A673 (cell line): ENCODE data around the gene CHN1. TPM values are rescaled to one million over a fixed set of nuclear protein-coding genes. Genes with fewer than 3 reads are reported as not detected.

ENCODE experiments used
- BruUV-seq: library from RNA; stranded (reverse); fragments of 400-500 nt; replicated peaks from 2 replicates; lab custom pipeline; 2021; lab: Mats Ljungman, UMichigan
- CTCF ChIA-PET: fragments of 300-600 bp; sonication (Branson Sonifier 250); formaldehyde crosslinking; loops from one replicate; lab custom pipeline; 2022; ENCODE audit warnings: antibody characterized with exemption; lab: Charles Lee
- POLR2A ChIA-PET: fragments of 300-600 bp; sonication (Branson Sonifier 250); formaldehyde crosslinking; loops from one replicate; lab custom pipeline; 2022; ENCODE audit warnings: antibody characterized with exemption; ENCODE audit not compliant: low non-redundant PET; lab: Charles Lee
- DNase-seq: peaks from one replicate; pipeline ENCODE4 v3.0.0-alpha.2; 2015; ENCODE audit warnings: low spot score
- H3K27ac ChIP-seq: fragments of 200-600 bp; sonication (generic); 2 replicates; pipeline ENCODE4 v1.5.1; 2016; ENCODE audit warnings: mixed run types, low read depth, mild to moderate bottlenecking, mixed read lengths, antibody characterized with exemption, low read length; ENCODE audit not compliant: poor library complexity, severe bottlenecking
- H3K27me3 ChIP-seq: fragments of 200-600 bp; sonication (generic); replicated peaks from 2 replicates; pipeline ENCODE4 v1.6.1; 2017; ENCODE audit warnings: mixed run types, low read depth, mild to moderate bottlenecking, mixed read lengths, antibody characterized with exemption, low read length; ENCODE audit not compliant: insufficient read depth, poor library complexity
- H3K36me3 ChIP-seq: fragments of 200-600 bp; sonication (generic); 2 replicates; pipeline ENCODE4 v1.6.1; 2016; ENCODE audit warnings: mixed run types, mild to moderate bottlenecking, mixed read lengths, antibody characterized with exemption, low read length; ENCODE audit not compliant: insufficient read depth, poor library complexity, severe bottlenecking
- H3K4me1 ChIP-seq: fragments of 200-600 bp; sonication (generic); 2 replicates; pipeline ENCODE4 v1.6.1; 2017; ENCODE audit warnings: mixed run types, mild to moderate bottlenecking, mixed read lengths, antibody characterized with exemption, low read length; ENCODE audit not compliant: insufficient read depth, poor library complexity, severe bottlenecking
- H3K4me3 ChIP-seq: fragments of 200-600 bp; sonication (generic); 2 replicates; pipeline ENCODE4 v1.5.1; 2016; ENCODE audit warnings: low read depth, mixed run types, mild to moderate bottlenecking, mixed read lengths, low read length; ENCODE audit not compliant: poor library complexity, severe bottlenecking
- H3K9me3 ChIP-seq: fragments of 200-600 bp; sonication (generic); 2 replicates; pipeline ENCODE4 v1.6.1; 2016; ENCODE audit warnings: mixed run types, low read depth, mild to moderate bottlenecking, mixed read lengths, antibody characterized with exemption, low read length; ENCODE audit not compliant: poor library complexity, severe bottlenecking
- CTCF ChIP-seq: fragments of 300-800, 200-600 bp; sonication (generic); conservative IDR thresholded peaks from 2 replicates; pipeline ENCODE4 v1.5.1; 2017; ENCODE audit warnings: low read depth, mild to moderate bottlenecking, antibody characterized with exemption, low read length, moderate library complexity, mixed read lengths
- EZH2 ChIP-seq: fragments of 200-600 bp; sonication (generic); IDR thresholded peaks from 2 replicates; pipeline ENCODE4 v1.6.1; 2017; ENCODE audit warnings: borderline replicate concordance, low read depth, mild to moderate bottlenecking, mixed read lengths, antibody characterized with exemption, low read length; ENCODE audit not compliant: poor library complexity, severe bottlenecking
- intact Hi-C: fragments of 100-400 bp; cut with micrococcal nuclease; formaldehyde crosslinking; loops from one replicate; pipeline ENCODE4 v1.10.0; 2022; ENCODE audit not compliant: unreplicated experiment
- total RNA-seq: library from RNA; stranded (reverse); gene quantifications from 2 replicates; pipeline ENCODE4 v1.2.3, GENCODE V29; 2021

CHN1 gene
- total RNA-seq, 1 experiment from 2014 or later: 11.3 TPM

GRCh38 chr2:174807931-174808330 lies 197.2 kb downstream of the CHN1 start:
- no peak for TF ChIP-seq CTCF
- no peak for TF ChIP-seq EZH2
- CTCF ChIA-PET: interaction anchor here (0.7 kb wide), 1 partner anchor 1776 kb away, joined by 18 read pairs; no protein-coding TSS in a partner anchor
- H3K36me3 ChIP-seq: no peaks in the 10 kb centered on the region
- H3K4me3 ChIP-seq: no peak overlapping the region
- H3K27ac ChIP-seq: no peak overlapping the region
- no peak for DNase-seq
- POLR2A ChIA-PET: no interaction called here
- H3K9me3 ChIP-seq: no peaks in the 10 kb centered on the region
- no TSS peak for BruUV-seq
- intact Hi-C loops: no loop called here
- no peaks in the 10 kb centered on the region for H3K4me1 ChIP-seq
- H3K27me3 ChIP-seq: no peaks in the 10 kb centered on the region

GRCh38 chr2:174805803-174806202 lies 199.4 kb downstream of the CHN1 start:
- Histone ChIP-seq H3K27me3 (no peaks in the 10 kb centered on the region), H3K4me3 (no peak overlapping the region), H3K36me3 (no peaks in the 10 kb centered on the region), H3K4me1 (no peaks in the 10 kb centered on the region), H3K9me3 (no peaks in the 10 kb centered on the region), H3K27ac (no peak overlapping the region)
- ChIA-PET POLR2A (no interaction called here), CTCF (no interaction called here)
- BruUV-seq: no TSS peak
- intact Hi-C loops: no loop called here
- TF ChIP-seq EZH2 (no peak), CTCF (no peak)
- no peak for DNase-seq

- H3K4me3 ChIP-seq: no peak overlapping the region
- H3K9me3 ChIP-seq: no peaks in the 10 kb centered on the region
- H3K36me3 ChIP-seq: no peaks in the 10 kb centered on the region
- intact Hi-C loops: no loop called here
- no peaks in the 10 kb centered on the region for H3K4me1 ChIP-seq
- TF ChIP-seq CTCF (no peak), EZH2 (no peak)
- H3K27ac ChIP-seq: no peak overlapping the region
- POLR2A ChIA-PET: no interaction called here
- no TSS peak for BruUV-seq
- no peak for DNase-seq
- CTCF ChIA-PET: no interaction called here
- no peaks in the 10 kb centered on the region for H3K27me3 ChIP-seq
Observed at GRCh38 chr2:174802459-174802858, 202.7 kb downstream of the CHN1 start.
